Activated CD8-positive, alpha-beta memory T cell treated with anti-CD3 and anti-CD28 coated beads, Interleukin-2, amount 50 U/mL, for 1 hour (primary cell): ENCODE measurements around the gene SNCG.
"Not testable (repeated sequence)": the region's sequence is repeated elsewhere in the genome, so short reads cannot be mapped to it uniquely, and the experiment has no call there.

Source experiments
- DNase-seq: peaks from one replicate; pipeline ENCODE4 v3.0.0-alpha.2; 2020; ENCODE audit errors: extremely low read depth

The SNCG gene

DNA sequence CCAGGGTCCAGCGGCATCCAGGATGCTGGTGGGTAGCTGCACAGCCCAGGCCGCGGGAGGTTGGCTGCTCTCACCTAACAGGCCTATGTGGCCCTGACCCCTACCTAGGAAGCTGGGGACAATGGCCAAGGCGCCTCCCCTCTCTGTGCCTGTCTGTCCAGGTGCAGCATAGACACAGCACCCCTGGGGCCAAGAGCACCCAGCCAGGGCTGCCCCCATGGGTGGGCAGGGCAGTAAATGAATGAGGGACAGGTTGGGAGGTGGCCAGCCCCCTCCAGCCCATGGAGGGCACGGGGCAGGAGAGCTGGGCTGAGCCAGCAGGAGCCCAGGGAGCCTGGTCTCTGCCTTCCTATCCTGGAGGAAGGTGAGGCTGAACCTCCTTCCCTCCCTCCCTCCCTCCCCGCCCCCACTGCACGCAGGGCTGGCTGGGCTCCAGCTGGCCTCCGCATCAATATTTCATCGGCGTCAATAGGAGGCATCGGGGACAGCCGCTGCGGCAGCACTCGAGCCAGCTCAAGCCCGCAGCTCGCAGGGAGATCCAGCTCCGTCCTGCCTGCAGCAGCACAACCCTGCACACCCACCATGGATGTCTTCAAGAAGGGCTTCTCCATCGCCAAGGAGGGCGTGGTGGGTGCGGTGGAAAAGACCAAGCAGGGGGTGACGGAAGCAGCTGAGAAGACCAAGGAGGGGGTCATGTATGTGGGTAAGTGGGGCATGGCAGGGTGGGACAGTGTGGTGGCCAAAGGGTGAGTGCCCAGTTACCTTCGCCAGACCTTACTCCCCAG, at the start of gene SNCG:
Gene SNCG (plus strand): TSS at position 484 of the 785 bp plus-strand sequence. CDS start 99 bp downstream, at position 583.
- no peak for DNase-seq

DNA sequence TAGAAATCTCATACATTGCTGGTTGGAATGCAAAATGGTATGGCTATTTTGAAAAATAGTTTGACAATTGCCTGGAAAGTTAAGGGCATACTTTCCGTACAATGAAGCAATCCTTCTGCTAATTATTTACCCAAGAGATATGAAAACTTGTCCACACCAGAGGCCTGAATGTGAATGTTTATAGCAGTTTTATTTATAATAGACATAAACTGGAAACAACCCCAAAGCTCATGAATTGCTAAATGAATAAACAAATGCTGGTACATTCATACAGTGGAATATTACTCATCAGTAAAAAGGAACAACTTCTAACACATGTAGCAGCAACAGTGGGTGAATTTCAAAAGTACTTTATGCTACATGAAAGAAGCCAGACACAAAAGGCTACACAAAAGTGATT, 43.7 kb upstream of the SNCG start:
- no peak for DNase-seq

DNA sequence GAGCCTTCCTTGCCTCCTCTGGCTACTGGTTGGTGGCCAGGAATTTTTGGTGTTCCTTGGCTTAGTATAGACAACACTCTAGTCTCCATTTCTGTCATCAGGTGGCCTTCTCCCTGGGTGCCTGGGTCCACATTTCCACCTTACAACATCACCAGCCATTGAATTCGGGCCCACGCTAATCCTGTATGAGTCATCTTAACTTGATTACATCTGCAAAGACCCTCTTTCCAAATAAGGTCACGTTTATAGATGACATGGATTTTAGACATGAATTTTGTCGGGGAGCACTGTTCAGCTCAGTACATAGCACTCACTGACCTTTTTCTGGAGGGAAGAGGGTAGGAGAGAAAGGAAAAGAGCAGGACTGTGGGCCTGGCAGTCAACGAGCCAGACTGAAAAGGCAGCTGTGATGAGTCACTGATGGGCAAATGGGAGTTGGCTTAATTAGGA, 40.4 kb upstream of the SNCG start:
- no peak for DNase-seq

DNA sequence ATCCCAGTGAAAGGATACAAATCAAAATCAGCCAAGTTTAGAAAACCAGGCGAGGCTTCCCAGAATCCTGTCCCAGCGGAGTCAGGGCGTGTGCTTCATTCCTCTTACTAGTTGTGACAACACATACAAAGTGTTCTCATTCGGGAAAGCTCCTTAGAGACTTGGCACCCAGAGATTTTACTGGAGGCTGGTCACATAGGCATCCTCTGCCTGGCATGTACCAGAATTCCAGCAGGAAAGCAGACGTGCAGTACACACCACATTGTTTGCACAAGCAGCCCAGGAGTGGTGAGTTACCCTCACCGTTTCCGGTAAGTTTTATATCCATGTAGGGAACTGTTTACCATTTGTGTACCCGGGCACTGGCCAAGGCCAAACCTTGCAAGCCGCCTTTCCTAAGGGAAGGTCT, 35.8 kb upstream of the SNCG start:
- no peak for DNase-seq

DNA sequence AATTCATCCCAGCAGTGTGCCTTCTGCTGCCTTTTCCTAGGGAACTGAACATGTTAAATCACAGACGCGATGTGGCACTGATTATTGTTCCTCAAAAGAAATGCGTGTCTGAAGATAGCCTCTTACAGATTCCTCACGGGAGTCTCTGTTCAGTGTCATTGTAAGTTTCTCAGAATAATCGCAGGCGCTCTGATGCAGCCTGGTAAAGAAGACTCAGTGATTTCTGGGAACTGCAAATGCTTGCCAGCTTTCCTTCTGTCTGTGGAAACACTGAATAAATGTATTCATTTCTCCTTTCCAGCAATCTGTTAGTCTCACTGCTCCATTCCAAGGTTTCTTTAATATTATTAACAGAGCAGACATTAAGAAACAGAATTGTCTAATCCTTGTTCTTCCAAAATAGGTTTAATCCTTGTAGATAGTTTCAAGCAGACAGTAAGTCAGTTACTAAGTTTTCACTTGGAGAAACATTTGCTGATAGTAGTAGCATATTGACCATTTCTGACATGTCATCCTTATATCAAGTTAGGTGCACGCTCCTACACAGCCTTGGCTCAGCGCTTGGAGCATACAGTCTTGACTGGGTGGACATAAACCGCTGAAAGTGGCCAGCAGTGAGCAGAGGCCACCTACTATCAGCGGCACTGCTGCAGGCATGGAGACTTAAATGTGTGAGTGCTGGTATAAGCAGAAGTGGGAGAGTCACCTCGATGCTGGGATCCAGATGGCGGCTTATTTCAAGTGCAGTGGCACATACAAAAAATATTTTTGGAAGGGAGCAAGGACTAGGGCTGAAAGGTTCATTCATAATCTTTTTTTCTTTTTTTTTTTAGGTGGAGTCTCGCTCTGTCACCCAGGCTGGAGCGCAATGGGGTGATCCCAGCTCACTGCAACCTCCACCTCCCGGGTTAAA, 28.7 kb upstream of the SNCG start:
- DNase-seq, result no peak

DNA sequence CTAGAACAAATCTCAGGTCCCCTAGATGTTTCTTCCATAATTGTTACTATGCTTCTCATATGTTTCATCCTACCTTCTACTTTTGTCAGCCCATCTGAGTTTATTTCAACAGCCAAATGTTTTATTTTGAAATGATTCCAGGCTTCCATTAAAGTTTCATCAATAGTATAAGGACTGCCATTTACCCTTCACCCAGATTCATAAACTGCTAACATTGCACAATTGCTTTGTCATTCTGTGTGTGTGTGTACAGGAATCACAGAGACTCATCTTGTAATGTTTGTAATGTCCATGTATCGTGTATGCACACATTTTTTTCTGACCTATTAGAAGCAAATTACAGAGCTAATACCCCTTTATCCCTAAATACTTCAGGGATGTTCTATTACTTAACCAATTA, 26.5 kb upstream of the SNCG start:
- DNase-seq, result no peak

DNA sequence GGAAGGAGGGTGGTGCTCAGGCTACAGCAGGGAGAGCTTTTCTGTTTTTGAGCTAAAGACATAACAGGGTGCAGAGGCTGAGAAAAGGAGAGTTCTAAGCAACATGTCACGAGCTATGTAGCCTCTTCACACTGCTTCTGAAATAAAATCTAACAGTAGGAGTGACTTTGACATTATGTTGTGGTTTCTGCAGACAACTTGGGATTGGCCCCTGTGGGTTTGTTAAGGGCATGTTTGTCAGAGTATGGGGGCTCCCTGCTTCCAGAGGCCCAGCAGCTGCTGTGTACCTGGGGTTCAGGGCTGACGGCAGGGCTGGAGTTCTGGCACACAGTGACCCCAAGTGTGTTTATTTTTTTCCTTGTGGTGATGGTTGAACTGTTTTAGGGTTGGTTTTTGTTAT, 25.7 kb upstream of the SNCG start:
- no peak for DNase-seq

DNA sequence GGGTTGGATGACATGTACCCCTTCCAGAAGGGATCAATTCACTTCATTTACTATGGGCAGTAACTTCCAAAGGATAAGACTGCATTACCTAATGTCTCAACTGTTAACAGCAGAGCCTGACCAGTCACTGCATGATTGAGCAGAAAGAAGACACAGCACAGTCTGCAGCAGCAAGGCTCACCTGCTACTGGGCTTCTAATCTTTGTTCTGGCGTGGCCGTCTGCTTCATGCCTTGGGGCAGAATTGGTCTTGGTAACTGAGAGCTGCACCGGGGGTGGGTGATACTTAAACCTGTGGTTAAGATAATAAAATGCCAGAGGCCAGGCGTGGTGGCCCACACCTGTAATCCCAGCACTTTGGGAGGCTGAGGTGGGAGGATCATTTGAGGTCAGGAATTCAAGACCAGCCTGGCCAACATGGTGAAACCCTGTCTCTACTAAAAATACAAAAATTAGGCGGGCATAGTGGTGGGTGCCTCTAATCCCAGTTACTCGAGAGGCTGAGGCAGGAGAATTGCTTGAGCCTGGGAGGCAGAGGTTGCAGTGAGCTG, 24.2 kb upstream of the SNCG start:
- not testable (repeated sequence) for DNase-seq

DNA sequence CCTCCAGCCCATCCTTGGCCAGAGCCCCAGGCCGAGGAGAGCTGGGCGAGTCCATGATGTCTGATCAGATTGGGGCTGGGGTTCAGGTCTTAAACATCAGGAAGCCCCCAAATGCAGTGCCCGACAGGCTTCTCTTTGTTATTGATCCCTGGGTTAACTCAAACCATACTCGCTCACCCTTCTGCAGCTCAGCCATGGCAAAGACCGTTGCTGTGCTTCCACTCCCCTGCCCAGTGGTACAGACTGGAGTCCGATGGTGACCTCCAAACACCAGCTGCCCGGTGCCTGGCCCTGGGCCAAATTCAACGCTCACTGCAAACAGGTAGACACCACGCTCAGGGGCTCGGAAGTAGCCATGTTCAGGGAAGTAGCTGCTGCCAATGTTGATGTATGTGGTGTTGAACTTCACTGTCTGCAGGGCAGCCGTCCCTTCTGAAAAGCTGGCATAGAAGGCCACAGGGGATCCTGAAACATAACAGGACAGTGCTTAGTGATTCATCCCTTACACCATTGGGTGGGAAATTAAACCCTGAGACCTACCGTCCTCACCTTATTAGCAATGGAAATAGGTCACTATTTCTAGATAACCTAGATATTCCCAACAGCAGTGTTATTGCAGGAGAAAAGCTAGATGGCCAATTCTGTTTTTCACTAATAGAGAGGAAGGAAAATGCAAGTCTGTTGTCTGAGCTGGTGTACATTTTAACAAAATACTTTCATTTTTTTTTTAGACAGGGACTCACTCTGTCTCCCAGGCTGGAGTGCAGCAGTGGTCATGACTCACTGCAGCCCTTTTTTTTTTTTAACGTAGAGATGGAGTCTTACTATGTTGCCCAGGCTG, 21.5 kb upstream of the SNCG start:
- no peak for DNase-seq

DNA sequence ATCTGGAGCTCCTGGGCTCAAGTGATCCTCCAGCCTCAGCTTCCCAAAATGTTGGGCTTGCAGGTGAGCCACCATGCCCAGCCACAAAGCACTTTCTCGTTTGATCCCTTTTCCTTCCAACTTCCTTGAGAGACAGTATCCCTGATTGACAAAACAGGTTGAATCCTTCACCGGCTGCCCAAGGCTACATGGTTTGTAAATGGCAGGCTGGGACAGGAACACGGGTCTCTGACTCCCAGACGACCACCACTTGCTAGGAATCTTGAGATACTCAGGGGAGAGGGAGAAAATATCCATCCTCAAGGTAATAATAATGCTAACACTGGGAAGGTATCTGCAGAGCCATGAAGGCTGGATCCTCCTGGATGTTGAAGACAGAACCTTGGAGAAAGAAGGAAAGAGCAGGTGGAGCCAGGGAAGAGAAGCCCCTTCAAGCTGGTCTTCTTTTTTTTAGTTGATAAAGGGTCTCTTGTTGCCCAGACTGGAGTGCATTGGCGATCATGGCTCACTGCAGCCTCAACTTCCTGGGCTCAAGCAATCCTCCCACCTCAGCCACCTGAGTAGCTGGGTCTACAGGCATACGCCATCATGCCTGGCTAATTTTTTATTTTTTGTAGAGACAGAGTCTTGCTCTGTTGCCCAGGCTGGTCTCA, 20.8 kb upstream of the SNCG start:
- DNase-seq, result no peak

DNA sequence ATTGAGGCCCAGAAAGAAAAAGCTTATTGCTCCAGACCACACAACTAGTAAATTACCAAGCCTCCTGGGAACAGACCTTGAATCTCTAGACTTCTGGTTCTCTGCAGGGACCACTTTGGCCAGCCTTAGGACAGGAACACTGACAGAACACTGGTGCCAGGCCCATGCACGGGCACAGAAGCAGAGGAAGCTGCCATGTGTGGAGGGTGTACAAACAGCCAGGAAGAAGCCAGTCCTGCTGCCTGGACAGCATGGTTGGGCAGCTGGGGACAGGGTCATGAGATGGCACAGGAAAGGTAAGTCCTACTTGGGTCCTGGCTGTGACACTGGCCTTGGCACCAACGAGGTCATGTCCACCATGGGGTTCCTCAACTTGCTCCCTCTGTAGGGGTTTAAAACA, 20.1 kb upstream of the SNCG start:
- no peak for DNase-seq

DNA sequence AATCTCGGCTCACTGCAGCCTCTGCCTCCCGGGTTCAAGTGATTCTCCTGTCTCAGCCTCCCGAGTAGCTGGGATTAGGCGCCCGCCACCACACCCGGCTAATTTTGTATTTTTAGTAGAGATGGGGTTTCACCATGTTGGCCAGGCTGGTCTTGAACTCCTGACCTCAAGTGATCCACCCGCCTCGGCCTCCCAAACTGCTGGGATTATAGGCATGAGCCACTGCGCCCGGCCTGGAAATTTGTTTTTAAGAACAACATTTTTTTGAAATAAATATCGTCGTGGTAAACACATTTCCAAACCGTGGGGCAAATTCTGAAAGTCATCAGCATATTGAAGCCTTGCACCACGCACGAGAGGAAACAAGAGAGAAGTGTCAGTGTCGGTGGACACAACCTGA, 18.3 kb upstream of the SNCG start:
- DNase-seq, result not testable (repeated sequence)

DNA sequence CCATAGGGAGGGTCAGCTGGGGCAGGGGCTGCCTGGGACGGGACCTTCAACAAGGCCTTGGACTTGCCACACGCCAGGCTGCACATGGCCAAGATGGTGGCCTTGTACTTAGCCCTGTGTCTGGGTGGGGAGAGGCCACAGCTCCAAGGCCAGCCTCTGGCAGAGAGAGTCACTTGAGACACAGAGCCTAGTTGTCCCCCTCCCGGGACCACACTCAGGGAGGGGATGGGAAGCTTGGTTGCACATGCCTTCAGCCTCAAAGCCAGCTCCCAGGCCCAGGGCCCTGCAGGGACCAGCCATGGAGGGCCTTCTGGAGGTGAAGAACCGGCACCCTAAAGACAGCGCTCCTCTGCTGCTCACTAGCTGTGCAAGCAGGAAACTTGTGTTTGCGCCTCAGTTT, 17.7 kb upstream of the SNCG start:
- DNase-seq, result no peak

DNA sequence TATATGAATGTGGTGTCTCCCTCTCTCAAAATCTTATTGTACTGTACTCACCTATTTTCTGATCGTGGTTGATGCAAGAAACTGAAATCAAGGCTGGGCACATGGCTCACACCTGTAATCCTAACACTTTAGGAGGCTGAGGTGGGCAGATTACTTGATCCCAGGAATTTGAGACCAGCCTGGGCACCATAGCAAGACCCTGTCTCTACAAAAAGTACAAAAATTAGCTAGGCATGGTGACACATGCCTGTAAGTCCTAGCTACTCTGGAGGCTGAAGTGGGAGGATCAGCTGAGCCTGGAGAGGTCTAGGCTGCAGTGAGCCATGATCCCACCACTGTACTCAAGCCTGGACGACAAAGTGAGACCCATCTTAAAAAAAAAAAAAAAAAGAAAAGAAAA, 17.0 kb upstream of the SNCG start:
- no peak for DNase-seq

DNA sequence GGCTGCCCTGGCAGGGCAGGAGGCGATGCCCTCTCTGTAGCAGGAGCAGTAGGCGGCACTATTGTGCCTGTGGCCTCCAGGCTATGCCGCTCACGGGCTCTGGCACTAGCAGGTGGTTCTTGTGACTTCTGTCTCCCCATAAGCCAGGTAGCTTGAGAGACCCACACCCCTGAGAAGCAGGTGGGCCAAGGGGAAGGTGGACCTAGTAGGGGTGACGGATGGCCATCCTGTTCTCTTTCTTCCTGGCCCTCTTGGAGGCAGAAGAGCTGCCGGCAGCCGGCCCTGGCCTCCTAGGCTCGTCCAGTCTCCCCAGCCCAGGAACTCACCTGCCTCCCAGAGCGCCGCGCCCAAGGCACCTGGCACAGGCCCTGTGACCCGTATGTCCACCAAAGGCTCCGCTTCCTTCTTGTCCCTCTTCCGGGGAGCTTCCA, 16.4 kb upstream of the SNCG start:
- no peak for DNase-seq

DNA sequence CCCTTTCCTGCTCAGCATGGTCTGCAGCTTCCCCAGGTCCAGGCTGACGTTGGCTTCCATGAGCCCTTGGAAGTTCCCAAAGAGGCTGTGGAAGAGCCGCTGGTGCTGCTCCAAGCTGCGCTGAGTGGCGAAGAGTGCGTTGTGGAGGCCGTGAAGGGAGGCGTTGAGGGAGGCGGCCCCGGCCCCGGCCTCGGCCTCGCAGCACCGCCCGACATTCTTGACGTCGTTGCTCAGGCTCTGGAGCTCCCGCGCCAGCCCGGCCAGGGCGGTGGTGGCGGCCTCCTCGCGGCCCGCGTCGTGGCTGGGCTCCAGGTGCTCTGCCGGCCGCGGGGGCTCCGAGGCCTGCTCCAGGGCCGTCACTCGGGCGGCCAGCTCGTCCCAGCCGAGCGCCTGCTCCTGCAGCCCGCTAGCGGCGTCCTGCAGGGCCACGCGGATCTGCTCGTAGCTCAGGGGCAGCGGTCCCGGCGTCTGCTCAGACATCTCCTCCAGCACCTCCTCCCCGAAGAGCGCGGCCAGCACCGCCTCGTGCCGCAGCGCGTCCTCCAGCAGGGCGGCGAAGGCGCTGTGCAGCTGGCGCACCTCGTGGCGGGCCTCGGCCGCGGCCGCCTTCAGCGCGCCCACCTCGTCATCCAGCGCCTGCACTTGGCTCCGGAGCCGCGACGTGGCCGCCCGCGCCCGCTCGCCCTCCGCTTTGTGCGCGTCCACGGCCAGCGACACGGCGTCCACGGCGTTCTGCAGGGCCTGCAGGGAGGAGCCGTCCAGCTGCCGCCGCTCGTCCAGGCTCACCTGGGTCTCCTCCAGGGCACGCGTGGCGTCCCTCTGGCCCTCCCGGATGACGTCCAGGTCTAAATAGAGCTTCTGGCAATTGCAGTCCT, 15.7 kb upstream of the SNCG start:
- DNase-seq, result no peak

DNA sequence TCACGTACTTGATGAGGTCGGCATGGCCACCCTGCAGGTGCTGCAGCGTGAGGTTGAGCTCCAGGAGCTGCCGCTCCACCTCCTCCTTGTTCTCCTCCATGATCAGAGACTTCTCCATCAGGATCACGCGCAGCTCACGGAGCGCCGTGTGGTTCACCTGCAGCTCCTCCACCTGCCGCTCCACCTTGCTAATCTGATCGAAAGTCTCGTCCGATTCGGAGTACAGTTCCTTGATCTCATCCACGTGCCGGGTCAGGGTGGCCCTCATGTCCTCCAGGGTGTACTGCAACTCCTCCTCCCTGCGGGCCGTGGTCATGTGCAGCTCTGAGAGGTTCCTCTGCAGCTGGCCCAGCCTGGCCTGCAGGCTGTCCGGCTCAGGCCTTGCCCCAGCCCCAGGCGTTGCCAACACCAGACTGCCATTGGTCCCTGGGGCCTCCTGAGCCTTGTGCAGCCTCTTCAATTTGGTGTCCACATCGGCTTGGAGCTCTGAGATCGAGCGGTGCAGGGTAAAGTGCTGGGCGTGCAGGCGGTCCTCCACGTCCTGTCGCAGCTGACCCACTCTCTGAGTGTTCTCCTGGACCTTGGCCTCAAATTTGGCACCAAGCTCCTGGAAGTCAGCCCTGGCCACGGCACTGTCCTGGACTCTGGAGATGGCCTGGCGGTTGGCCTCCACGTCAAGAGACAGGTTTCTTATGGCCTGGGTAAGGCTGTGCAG, 14.9 kb upstream of the SNCG start:
- DNase-seq, result no peak

DNA sequence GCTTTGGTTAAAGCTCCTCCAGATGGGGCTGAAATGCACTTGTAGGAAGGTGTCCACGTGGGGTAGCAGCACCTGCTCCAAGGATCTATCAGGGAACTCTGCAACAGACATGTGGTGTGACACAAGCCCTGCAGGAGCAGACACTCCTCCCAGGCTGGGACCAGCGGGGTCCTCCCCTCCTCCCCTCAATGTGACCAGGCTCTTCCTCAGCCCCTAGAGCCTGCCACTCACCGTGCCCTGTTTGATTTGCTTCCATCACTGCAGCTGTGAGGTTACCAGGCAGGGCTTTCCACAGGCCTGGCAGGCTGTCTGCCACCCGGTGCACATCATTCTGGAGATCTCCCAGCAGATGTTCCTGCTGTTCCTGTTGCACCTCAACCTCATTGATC, 14.4 kb upstream of the SNCG start:
- DNase-seq, result no peak

DNA sequence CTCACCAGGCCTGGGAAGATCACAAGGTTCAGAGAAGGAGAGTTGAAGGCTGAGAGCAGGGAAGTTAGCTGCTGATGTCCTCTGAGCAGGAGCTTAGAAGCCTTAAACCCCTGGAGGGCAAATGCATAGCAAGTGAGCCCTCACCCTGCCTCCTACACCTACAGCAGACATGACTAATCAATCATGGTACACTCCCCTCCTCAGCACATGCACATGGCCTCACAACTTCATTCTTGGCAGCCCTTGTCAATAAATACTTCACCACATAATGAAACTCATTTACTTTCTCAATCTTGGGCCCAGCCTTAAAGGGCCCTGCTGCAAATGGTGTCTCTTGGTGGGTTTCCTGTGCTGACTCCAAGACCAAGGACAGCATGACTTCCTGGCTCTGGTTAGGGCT, 13.9 kb upstream of the SNCG start:
- DNase-seq, result no peak

DNA sequence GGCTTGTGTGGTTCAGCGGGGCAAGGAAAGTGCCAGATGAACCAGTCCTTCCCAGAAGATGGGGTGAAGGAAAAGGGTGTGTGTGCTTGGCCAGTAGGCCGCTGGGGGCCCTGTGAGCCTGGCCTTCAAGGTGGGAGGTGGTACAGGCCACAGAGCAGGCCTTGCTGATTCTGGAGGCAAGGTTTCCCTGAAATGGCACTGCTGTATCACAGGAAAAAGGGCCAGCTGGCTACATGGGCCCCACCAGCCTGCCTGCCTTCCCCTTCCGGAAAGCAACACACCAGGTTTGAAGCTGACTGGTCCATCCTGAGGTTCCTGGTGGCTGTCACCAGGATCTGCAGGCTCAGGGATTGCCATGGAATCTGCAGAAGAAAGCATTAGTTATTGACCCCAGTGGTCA, 13.5 kb upstream of the SNCG start:
- no peak for DNase-seq
